NCI-H748 treated with DMSO at 0.1 percent for 48 hours (cell line): ENCODE data around the gene PASK.

ENCODE experiments used
- DNase-seq: peaks from one replicate; lab custom pipeline; 2025; lab: John Stamatoyannopoulos, UW

Gene PASK

DNA sequence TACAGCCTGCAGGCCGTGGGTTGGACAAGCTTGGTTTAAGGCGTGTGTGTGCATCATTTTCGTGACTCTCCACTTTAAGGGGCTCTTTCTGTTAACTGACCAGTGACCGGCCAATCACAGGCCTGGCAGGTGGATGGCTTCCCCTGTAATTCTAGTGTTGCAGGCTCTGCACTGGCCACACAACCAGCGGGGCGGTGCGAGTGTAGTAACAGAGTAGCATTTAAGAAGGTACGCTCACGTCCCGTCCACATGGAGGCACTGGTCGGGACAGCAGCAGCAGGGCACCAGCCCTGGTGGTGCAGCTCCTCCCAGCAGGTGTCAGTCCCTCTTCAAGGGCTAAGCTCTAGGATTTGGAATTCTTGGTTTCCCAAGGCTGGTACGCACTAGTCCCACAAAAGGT, 31.2 kb upstream of the PASK start:
- no peak for DNase-seq

DNA sequence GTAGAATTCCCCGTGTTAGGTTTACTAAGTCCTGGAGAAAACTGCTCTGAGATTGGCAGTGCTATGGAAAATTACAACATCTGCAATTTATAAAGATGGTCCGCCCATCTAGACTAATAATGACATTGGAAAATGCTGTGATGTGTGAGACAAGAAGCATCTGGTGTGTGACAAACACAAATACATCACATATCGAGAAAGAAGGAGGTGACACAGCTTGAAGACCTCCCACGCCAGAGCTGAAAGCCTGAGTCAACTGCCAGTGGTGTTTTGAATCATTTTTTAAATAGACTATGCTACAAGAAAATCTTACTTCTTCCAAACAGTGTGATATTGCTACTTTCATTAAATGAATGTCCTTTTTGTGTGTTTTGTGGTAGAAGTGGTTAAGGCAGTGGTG, 30.6 kb upstream of the PASK start:
- no peak for DNase-seq

- no peak for DNase-seq
Observed at GRCh38 chr2:241178961-241179360, 29.7 kb upstream of the PASK start.

GRCh38 chr2:241177526-241178334, 28.5 kb upstream of the PASK start:
- no peak for DNase-seq

- DNase-seq, result no peak
Observed at GRCh38 chr2:241173557-241173956, 24.3 kb upstream of the PASK start.

DNA sequence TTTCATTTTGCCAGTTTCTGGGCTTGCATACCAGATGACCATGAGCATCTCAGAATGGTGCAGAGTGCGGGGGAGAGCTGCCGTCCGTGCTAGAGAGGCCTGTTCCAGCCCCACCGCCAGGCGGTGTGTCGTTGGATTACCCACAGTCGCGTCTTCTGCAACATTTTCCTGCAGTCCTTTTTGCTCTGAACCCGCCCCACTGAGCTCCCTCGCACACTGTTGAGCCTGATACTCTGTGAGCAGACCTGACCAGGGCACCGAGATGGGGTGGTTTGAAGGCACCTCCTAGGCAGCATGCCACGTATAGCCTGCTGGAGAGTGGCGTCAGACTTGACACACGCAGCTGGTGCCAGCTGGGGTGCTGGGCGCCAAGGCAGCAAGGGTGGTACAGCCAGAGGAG, 19.1 kb upstream of the PASK start:
- no peak for DNase-seq

DNA sequence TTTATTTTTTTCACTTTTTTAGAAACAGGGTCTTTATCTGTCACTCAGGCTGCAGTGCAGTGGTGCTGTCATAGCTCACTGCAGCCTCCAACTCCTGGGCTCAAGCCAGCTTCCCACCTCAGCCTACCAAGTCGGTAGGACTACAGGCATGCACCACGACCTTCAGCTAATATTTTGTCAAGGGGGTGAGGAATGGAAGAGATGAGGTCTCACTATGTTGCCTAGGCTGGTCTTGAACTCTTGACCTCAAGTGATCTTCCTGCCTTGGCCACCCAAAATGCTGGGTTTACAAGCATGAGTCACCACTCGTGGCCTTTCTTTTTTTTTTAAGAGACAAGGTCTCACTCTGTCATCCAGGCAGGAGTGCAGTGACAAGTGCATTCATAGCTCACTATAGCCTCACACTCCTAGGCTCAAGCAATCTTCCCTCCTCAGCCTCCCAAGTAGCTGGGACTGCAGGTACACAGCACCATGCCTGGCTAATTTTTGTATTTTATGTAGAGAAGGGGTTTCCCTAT, 14.4 kb upstream of the PASK start:
- DNase-seq, result no peak

DNA sequence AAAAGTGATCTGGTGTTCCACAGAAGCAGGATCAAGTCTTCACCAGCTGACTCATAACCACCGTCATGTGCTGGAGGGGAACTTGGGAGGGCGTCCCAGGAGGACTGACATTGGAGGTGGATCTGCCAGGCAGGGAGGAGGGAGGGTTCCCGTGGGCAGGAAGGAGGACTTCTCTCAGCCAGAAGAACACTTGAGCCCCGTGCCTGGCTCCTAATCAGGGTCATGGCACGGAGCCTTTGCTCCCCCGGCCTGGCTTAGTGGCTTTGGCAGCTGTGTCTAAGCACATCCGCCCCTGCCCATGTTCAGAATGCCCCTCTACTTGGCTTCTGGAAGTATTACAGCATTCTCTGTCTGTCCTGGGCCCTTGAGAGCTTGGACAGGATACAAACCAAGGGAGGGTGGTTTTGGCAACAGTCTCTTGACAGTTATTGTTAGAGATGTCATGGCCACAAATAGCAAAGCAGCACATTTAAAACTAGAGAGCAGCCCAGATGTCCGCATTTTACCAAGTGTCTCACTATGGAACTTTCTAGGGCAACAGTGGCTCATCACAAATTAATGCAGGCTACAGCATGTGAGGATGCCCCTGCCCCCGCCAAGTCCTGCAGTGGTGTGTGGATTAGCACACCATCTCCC, 12.5 kb upstream of the PASK start:
- DNase-seq, result no peak

GRCh38 chr2:241160318-241160717, 11.0 kb upstream of the PASK start:
- DNase-seq, result no peak

GRCh38 chr2:241159116-241159515, 9.8 kb upstream of the PASK start:
- no peak for DNase-seq

DNA sequence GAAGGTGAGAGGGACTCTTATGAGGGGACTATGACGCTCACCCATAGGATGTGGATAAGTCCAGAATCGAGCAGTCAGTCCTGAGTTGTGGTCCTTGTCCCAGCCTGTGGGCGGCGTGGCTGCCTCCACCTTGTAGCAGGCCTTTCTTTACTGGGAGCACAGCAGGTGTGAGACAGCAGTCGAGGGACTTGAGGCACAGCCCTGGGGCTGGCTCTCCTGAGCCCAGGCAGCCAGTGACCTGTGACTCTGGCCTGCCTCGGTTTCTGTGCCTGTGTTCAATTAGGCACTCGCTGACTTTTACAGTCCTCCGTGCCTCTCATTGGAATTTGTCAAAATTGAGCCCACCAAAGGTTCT, 9.3 kb upstream of the PASK start:
- DNase-seq, result no peak

DNA sequence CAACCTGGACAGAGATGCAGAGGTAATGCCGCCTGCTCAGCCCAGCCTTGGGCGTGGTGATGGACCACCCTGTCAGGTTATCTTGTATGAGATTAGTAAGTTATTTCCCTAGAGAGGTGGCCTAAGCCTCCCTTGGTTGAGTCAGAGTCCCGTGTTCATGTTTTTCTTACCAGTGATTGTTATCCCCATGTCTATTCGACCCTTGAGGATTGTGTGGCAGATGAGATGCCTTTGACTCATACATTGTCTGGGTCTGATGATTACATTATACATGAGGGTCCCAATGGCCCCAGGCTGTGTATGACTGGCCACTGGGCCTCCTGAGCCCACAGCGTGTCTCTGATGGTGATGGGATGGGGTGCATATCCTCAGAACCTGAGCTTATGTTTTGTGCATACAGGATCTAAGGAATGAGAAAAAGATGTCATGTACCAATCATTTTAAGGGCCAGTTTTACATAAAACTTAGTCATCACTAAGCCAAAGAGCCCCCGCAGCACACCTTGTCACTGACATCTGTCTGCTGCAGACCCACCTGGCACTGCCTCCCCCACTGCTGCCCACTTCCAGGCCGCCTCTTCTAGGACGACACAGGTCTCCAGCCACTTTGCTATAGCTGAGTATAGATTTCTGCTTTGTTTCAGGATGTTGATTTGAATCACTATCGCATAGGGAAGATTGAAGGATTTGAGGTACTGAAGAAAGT, 8.7 kb upstream of the PASK start:
- no peak for DNase-seq

- no peak for DNase-seq
Observed at GRCh38 chr2:241156971-241157441, 7.7 kb upstream of the PASK start.

DNA sequence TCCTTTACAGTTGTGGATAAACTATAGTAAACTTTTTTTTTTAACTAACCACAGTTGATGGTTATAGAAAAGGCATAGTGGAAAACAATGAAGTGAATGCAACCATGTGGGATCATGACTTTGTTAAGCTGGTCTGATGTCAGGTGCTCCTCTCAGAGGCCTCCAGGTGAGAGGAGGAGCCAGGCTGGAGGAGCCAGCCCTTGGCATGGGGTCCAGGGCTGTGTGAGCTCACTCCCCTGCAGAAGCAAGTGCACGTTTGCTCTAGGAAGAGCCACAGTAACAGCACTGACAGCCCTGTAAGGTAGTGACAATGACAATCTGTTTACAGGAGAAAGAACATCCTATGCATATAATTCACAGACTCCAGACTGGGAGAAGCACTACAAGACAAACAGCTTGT, 6.7 kb upstream of the PASK start:
- no peak for DNase-seq

DNA sequence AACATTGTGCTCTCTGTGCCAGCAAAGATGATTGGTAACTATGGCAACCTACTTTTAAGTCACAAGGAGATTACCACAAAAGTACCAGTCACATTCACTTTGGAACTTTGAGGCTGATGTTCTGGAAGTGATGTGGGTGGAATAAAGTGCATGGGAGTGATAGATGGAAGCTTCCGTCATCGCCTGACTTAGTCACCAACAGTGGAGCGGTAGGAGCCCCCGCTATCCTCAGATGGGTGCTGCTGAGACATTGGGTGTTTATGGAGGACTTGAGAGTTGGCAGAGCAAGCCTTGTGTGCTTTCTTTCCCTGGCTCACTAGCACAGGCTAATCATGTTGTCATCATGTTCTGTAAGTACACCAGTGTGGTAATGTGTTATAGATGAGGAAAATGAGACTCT, 5.6 kb upstream of the PASK start:
- no peak for DNase-seq

DNA sequence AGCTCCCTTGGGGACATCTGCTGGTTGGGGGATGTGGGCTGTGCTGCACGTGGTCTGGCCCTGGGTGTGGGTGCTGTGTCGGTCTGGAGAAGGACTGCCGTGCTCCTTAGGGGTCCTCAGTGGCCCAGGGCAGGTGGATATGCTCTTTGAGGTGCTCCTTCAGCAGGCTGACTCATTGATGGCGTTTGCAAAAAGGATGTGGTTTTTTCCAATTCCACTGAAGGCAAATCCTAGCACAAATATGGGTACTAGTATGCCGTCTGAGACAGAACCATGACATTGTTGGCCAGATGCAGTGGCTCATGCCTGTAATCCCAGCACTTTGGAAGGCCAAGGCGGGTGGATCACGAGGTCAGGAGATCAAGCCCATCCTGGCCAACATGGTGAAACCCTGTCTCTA, 4.3 kb upstream of the PASK start:
- DNase-seq, result no peak

- DNase-seq, result no peak
Observed at GRCh38 chr2:241151934-241152660, 2.8 kb upstream of the PASK start.

GRCh38 chr2:241150660-241151530, 1.6 kb upstream of the PASK start:
- no peak for DNase-seq

GRCh38 chr2:241149925-241150659, 820 bp upstream of the PASK start, which contains the start of gene PPP1R7:
TSS of gene PPP1R7 (plus strand) at chr2:241150467. CDS start at chr2:241150496, 29 bp downstream.
- peak; percentile 89 for DNase-seq

- DNase-seq, result no peak
Observed at GRCh38 chr2:241149675-241149924, 328 bp upstream of the PASK start.

DNA sequence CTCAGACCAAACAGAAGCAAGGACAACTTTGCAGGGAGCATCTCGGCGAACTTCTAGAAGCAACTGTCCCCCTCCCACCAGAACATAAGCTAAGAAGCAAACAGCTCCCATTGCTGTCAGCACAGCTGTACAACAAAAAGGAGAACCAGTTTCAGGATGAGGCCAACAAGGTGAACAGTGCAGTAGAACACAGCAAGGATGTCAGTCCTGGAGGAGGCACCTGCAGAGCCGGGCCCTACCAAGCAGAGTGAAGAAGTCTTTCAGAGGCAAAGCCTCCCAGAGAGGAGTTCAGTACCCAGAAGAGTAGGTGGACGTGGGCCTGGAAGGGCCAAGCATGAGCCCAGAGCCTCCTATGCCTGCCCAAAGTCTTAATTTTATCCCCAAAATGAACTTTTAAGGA, 1.0 kb downstream of the PASK start:
- no peak for DNase-seq
